Measurements from ENCODE around the gene BMP2K. TPM values are rescaled to one million over a fixed set of nuclear protein-coding genes. Genes with fewer than 3 reads are reported as not detected.
A peak's percentile ranks its signal among the peaks of the same experiment; 100 is the strongest.

BMP2K gene
- total RNA-seq, 1 donor: 85.1 TPM

DNA sequence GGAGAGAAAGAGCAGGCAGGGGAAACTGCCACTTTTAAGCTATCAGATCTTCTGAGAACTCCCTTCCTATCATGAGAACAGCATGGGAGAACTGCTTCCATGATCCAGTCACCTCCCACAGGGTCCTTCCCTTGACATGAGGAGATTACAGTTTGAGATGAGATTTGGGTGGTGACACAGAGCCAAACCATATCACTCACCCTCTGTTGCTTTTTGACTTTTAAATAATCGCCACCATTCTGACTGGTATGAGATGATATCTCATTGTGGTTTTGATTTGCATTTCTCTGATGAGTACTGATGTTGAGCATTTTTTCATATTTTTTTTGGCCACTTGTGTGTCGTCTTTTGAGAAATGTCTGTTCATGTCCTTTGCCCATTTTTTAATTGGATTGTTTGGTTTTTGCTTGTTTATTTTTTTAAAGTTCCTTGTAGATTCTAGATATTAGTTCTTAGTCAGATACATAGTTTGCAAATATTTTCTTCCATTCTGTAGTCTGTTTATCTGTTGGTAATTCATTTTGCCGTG, 169.6 kb downstream of the BMP2K start:
- no peak for TF ChIP-seq CTCF (IDR thresholded peaks at IDR 0.05; ENCODE audit: insufficient read depth, low read length)
- DNase-seq (ENCODE audit: low read depth): no peak

GRCh38 chr4:78949735-78950134, 173.6 kb downstream of the BMP2K start:
- peak; percentile 33 for DNase-seq (ENCODE audit: low read depth)
- no peak overlapping the region for H3K4me3 ChIP-seq (ENCODE audit: low read depth, low read length)
- TF ChIP-seq CTCF (IDR thresholded peaks at IDR 0.05; ENCODE audit: insufficient read depth, low read length): no peak

More for the DNA sequence above, 169.6 kb downstream of the BMP2K start:
- H3K4me3 ChIP-seq (ENCODE audit: low read depth, low read length): no peak overlapping the region

DNA sequence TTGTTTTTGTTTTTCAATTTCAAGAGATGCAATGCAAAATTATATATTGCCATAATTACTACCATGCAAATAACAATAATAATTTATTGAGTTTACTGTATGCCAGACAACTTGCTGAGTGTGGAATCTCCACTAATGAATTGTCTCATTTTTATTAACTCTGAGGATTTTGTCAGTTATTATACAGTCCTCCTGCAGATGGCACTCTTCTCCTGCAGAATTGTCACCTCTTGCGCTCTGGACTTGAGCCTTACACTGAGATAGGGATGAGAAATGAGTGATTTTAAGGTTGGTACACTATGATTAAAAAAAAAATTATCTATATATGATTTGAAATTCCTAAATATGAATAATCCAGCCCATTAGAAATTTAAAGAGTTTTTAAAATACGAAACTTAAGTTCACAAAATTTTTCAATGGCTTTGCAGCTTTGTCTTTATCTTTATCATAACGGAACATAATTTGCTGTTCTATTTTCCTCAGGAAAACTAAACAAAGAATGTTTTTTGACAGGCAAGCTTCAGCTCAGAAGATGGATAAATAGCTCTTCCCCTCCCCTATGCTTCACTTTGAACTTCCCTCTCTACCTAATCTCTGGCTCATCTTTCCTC, 175.8 kb downstream of the BMP2K start:
- DNase-seq (ENCODE audit: low read depth): peak; percentile 61
- H3K4me3 ChIP-seq (ENCODE audit: low read depth, low read length): no peak overlapping the region
- TF ChIP-seq CTCF (IDR thresholded peaks at IDR 0.05; ENCODE audit: insufficient read depth, low read length): peak; percentile 64

DNA sequence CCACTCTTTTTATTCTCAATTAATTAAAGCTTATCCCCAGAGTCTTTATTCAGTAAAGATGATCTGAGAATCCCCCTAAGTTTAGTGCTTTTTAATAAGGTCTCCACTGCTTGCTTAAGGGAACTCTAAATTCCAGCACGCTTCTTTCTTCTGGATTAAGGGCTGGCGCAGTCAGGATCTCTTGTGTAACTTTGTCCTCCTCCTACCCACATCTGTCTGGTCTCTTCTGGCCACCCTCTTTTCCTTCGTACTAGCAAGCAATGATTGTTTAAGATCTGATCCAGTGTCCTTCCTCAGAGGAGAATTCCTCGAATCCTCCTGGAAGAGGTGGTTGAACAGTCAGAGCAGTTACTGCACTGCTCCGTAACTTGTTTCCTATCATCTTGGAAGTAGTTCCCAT, 177.1 kb downstream of the BMP2K start:
- TF ChIP-seq CTCF (IDR thresholded peaks at IDR 0.05; ENCODE audit: insufficient read depth, low read length): no peak
- no peak for DNase-seq (ENCODE audit: low read depth)
- H3K4me3 ChIP-seq (ENCODE audit: low read depth, low read length): no peak overlapping the region

GRCh38 chr4:78953769-78954666, 177.9 kb downstream of the BMP2K start:
- H3K4me3 ChIP-seq (ENCODE audit: low read depth, low read length): no peak overlapping the region
- peak; percentile 29 for TF ChIP-seq CTCF (IDR thresholded peaks at IDR 0.05; ENCODE audit: insufficient read depth, low read length)
- no peak for DNase-seq (ENCODE audit: low read depth)

DNA sequence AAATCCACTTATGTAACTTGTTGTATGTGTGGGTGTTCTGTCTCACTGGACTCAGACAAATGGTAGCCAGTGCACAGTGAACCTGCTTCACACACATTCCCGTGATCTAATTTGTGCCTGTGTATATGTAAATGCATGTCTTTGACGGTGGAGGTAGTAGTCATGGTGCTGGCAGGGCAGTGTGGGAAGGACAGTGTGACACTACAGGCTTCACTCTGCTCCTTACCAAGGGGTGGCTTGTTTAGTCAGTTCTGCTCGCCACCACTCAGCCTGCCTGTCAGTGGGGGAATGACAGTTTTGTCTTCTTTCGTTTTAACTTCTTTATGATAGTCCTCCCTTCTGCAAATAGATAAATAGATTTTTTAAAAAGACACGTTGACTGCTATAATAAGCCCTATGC, 180.8 kb downstream of the BMP2K start:
- DNase-seq (ENCODE audit: low read depth): no peak
- no peak overlapping the region for H3K4me3 ChIP-seq (ENCODE audit: low read depth, low read length)
- TF ChIP-seq CTCF (IDR thresholded peaks at IDR 0.05; ENCODE audit: insufficient read depth, low read length): no peak

All from fibroblast of the aortic adventitia (primary cell).